CD4-positive, alpha-beta T cell (primary cell): ENCODE measurements around the gene FBLN1. TPM values are rescaled to one million over a fixed set of nuclear protein-coding genes. Genes with fewer than 3 reads are reported as not detected.

Experiments used
- ATAC-seq: fragments of 200-7000 bp; cut with Tn5 transposase; one replicate; pipeline ENCODE4 v1.10.0; 2022; ENCODE audit warnings: mild to moderate bottlenecking; ENCODE audit not compliant: poor library complexity
- CTCF ChIA-PET: fragments of 350-600 bp; sonication (Branson Sonifier 250); formaldehyde crosslinking; loops from one replicate; lab custom pipeline; 2021; ENCODE audit warnings: antibody characterized with exemption, inconsistent platforms; lab: Charles Lee
- POLR2A ChIA-PET: fragments of 350-600 bp; sonication (Branson Sonifier 250); formaldehyde crosslinking; loops from one replicate; lab custom pipeline; 2021; ENCODE audit warnings: antibody characterized with exemption, inconsistent platforms; lab: Charles Lee
- DNase-seq, 14 experiments: peaks; one replicate each; pipeline ENCODE4 v3.0.0-alpha.2; 2013 to 2020; ENCODE audit warnings: mixed read lengths in 2 of 14
- H3K27ac ChIP-seq, 2 donors: one replicate each; pipeline versions ENCODE4 v1.5.1 to v1.7.0; 2013; ENCODE audit warnings: low read length in 2 of 2, low read depth in 1 of 2, mild to moderate bottlenecking in 1 of 2
- H3K27me3 ChIP-seq, 2 experiments: 1 replicate in 1 of 2; 2 replicates in 1 of 2; pipeline versions ENCODE4 v1.6.1 to v1.7.0; 2013; ENCODE audit warnings: low read length in 2 of 2, control low read depth in 1 of 2, mild to moderate bottlenecking in 1 of 2, moderate library complexity in 1 of 2; ENCODE audit not compliant: insufficient read depth in 2 of 2, control insufficient read depth in 1 of 2
- H3K36me3 ChIP-seq: one replicate; pipeline ENCODE4 v1.6.1; 2013; ENCODE audit warnings: low read length, control low read depth; ENCODE audit not compliant: insufficient read depth
- H3K4me1 ChIP-seq: one replicate; pipeline ENCODE4 v1.6.1; 2013; ENCODE audit warnings: low read length, control low read depth; ENCODE audit not compliant: insufficient read depth
- H3K4me3 ChIP-seq: one replicate; pipeline ENCODE4 v1.5.1; 2013; ENCODE audit warnings: mild to moderate bottlenecking, low read length, moderate library complexity
- H3K9me3 ChIP-seq, 2 experiments: 1 replicate in 1 of 2; 2 replicates in 1 of 2; pipeline versions ENCODE4 v1.6.1 to v1.7.0; 2013; ENCODE audit warnings: low read length in 2 of 2, mild to moderate bottlenecking in 2 of 2, control low read depth in 1 of 2, moderate library complexity in 1 of 2; ENCODE audit not compliant: control insufficient read depth in 1 of 2, insufficient read depth in 1 of 2
- H3K27ac Mint-ChIP-seq: one replicate; pipeline ENCODE4 v1.8.0; 2020; ENCODE audit warnings: mixed read lengths
- H3K27me3 Mint-ChIP-seq: one replicate; pipeline ENCODE4 v1.8.0; 2021; ENCODE audit warnings: mixed read lengths
- H3K36me3 Mint-ChIP-seq: one replicate; pipeline ENCODE4 v1.8.0; 2021; ENCODE audit warnings: low read depth, mixed read lengths
- H3K4me1 Mint-ChIP-seq: one replicate; pipeline ENCODE4 v1.8.0; 2021; ENCODE audit warnings: low read depth, mixed read lengths
- H3K4me3 Mint-ChIP-seq: one replicate; pipeline ENCODE4 v1.8.0; 2020; ENCODE audit warnings: mild to moderate bottlenecking, mixed read lengths
- H3K9me3 Mint-ChIP-seq: one replicate; pipeline ENCODE4 v1.8.0; 2020; ENCODE audit warnings: mixed read lengths
- intact Hi-C, 2 experiments: fragments of 100-400 bp; cut with DNase I in 1 of 2; cut with micrococcal nuclease in 1 of 2; formaldehyde crosslinking; loops; one replicate each; pipeline versions ENCODE4 v1.15.1 to v1.9.0; 2023 to 2025; cut with DNase I, micrococcal nuclease
- total RNA-seq, 174 experiments: library from RNA in 2 of 174; stranded (reverse) in 2 of 174; gene quantifications; one replicate each; pipeline ENCODE4 v1.2.3 and lab custom pipeline; 2021 to 2026
- TF ChIP-seq, protein P1 (sequence below): fragments of 200-600 bp; IDR thresholded peaks from one replicate; pipeline ENCODE4 v1.8.0; 2022; ENCODE audit warnings: antibody characterized with exemption, mild to moderate bottlenecking

FBLN1 gene
- total RNA-seq, 2 experiments from 2014 or later = not detected

DNA sequence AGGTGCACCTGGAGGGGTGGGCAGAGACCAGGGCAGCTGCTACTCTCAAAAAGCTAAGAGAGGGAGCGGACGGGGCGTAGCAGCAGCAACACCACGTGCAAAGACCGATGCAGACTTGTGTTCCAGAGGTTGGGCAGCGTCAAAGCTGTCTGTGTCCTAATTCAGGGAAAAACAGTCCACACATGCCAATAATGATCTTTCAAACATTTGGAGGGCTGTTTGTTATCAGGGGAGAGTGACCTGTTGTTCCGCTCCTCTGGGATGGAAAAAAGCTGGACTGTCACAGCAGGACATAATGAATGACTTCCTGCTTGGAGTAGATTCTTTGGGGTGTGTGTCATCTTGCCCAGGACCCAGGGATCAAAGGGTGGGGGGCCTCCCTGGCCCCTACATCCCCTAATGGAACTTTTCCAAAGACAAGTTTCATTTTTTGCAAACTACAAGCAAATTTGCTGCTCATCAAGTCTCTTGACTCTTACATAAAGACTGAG is 6.2 kb upstream of the FBLN1 start:
- POLR2A ChIA-PET = no interaction called here
- intact Hi-C loops = no loop called here
- Histone ChIP-seq H3K4me3 (no peak overlapping the region), H3K4me1 (no peaks in the 10 kb centered on the region), H3K36me3 (no peaks in the 10 kb centered on the region), H3K27me3 (peaks cover 12% of the 10 kb centered on the region in 2 experiments), H3K9me3 (no peaks in the 10 kb centered on the region), H3K27ac (no peak overlapping the region)
- no peak overlapping the region for H3K4me3 Mint-ChIP-seq
- peaks cover 67% of the 10 kb centered on the region for H3K27me3 Mint-ChIP-seq
- no peak for DNase-seq
- TF ChIP-seq, protein P1, sequence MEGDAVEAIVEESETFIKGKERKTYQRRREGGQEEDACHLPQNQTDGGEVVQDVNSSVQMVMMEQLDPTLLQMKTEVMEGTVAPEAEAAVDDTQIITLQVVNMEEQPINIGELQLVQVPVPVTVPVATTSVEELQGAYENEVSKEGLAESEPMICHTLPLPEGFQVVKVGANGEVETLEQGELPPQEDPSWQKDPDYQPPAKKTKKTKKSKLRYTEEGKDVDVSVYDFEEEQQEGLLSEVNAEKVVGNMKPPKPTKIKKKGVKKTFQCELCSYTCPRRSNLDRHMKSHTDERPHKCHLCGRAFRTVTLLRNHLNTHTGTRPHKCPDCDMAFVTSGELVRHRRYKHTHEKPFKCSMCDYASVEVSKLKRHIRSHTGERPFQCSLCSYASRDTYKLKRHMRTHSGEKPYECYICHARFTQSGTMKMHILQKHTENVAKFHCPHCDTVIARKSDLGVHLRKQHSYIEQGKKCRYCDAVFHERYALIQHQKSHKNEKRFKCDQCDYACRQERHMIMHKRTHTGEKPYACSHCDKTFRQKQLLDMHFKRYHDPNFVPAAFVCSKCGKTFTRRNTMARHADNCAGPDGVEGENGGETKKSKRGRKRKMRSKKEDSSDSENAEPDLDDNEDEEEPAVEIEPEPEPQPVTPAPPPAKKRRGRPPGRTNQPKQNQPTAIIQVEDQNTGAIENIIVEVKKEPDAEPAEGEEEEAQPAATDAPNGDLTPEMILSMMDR = no peak
- H3K4me1 Mint-ChIP-seq = no peaks in the 10 kb centered on the region
- no peak for ATAC-seq
- no peaks in the 10 kb centered on the region for H3K36me3 Mint-ChIP-seq
- H3K27ac Mint-ChIP-seq = no peak overlapping the region
- no peaks in the 10 kb centered on the region for H3K9me3 Mint-ChIP-seq
- CTCF ChIA-PET = no interaction called here

DNA sequence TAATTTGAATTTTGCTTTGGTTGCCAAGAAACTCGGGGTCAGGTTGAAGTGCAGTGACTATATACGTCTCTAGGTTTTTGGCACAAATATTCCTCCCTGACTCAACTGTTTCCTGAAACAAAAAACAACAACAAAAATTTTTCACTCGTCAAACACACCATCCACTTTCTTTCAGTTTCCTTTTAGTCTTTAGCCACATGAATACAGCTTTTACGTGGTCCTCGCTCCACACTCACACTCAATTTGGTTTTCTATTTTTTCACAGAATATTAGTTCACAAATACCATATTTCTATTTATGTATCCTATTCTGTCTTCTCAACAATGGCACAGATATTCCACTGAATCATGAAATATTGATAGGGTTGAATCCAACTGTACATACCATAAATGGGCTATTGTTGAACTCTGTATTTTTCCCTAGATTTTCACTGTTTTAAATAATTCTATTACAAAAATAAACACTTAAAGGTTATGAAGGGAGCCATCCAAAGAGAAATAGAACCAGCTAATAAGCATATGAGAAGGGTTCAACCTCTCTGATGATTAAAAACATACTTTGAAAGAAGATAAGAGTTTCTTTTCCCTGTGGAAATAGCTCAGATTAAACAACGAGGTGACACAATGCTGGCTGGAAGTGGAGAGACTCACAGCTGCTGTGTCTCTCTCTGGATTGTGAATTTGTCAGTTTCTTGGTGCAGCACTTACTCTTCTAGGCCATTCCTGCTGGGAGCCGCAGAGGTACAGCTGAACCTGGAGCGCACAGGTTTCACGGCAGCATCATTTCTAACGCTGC is 5.1 kb upstream of the FBLN1 start:
- ATAC-seq (no peak), DNase-seq (no peak)
- no peaks in the 10 kb centered on the region for H3K4me1 Mint-ChIP-seq
- H3K4me3 Mint-ChIP-seq = no peak overlapping the region
- Histone ChIP-seq H3K9me3 (peaks cover 0 to 5% of the 10 kb centered on the region in 2 experiments), H3K4me3 (no peak overlapping the region), H3K27ac (no peak overlapping the region), H3K4me1 (peaks cover 3% of the 10 kb centered on the region), H3K36me3 (no peaks in the 10 kb centered on the region), H3K27me3 (peaks cover 14 to 21% of the 10 kb centered on the region in 2 experiments)
- H3K9me3 Mint-ChIP-seq = no peaks in the 10 kb centered on the region
- POLR2A ChIA-PET = no interaction called here
- intact Hi-C loops = no loop called here
- no peaks in the 10 kb centered on the region for H3K36me3 Mint-ChIP-seq
- CTCF ChIA-PET = no interaction called here
- peaks cover 62% of the 10 kb centered on the region for H3K27me3 Mint-ChIP-seq
- H3K27ac Mint-ChIP-seq = no peak overlapping the region
- TF ChIP-seq, protein P1 = no peak

DNA sequence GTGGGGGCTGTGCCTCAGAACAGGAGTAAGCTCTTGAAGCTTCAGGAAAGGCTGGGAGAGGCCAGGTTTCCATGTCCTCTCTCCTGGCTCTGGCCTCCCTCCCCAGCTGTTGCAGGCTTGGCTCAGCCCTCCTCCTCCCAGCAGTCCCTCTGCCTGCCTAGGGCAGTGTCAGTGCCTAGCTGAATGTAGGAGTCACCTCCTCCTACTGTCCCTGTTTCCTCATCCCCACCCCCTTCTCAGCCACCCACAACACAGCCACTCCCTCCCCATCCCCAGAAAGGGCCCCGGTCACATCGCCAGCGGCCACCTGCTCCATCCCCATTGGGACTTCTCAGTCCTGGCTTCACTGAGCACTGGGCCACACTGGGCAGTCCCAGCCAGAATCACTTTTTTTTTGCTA is 2.9 kb upstream of the FBLN1 start:
- H3K4me1 Mint-ChIP-seq = no peaks in the 10 kb centered on the region
- Histone ChIP-seq H3K27ac (no peak overlapping the region), H3K4me3 (no peak overlapping the region), H3K27me3 (peaks cover 25 to 32% of the 10 kb centered on the region in 2 experiments), H3K9me3 (peaks cover 0 to 13% of the 10 kb centered on the region in 2 experiments), H3K4me1 (peaks cover 10% of the 10 kb centered on the region), H3K36me3 (no peaks in the 10 kb centered on the region)
- intact Hi-C loops = no loop called here
- H3K27ac Mint-ChIP-seq = no peak overlapping the region
- ChIA-PET CTCF (no interaction called here), POLR2A (no interaction called here)
- H3K27me3 Mint-ChIP-seq = peaks cover 62% of the 10 kb centered on the region
- DNase-seq (no peak), ATAC-seq (no peak)
- H3K4me3 Mint-ChIP-seq = no peak overlapping the region
- H3K36me3 Mint-ChIP-seq = no peaks in the 10 kb centered on the region
- TF ChIP-seq, protein P1 = no peak
- no peaks in the 10 kb centered on the region for H3K9me3 Mint-ChIP-seq
